ENCODE measurements around the gene UBE2D2. TPM values are rescaled to one million over a fixed set of nuclear protein-coding genes. Genes with fewer than 3 reads are reported as not detected.
A peak's percentile ranks its signal among the peaks of the same experiment; 100 is the strongest.

The UBE2D2 gene
- total and polyA plus RNA-seq, 2 of the 4 experiments (the other 2 are of a cell fraction): 26.9 to 35.7 TPM

DNA sequence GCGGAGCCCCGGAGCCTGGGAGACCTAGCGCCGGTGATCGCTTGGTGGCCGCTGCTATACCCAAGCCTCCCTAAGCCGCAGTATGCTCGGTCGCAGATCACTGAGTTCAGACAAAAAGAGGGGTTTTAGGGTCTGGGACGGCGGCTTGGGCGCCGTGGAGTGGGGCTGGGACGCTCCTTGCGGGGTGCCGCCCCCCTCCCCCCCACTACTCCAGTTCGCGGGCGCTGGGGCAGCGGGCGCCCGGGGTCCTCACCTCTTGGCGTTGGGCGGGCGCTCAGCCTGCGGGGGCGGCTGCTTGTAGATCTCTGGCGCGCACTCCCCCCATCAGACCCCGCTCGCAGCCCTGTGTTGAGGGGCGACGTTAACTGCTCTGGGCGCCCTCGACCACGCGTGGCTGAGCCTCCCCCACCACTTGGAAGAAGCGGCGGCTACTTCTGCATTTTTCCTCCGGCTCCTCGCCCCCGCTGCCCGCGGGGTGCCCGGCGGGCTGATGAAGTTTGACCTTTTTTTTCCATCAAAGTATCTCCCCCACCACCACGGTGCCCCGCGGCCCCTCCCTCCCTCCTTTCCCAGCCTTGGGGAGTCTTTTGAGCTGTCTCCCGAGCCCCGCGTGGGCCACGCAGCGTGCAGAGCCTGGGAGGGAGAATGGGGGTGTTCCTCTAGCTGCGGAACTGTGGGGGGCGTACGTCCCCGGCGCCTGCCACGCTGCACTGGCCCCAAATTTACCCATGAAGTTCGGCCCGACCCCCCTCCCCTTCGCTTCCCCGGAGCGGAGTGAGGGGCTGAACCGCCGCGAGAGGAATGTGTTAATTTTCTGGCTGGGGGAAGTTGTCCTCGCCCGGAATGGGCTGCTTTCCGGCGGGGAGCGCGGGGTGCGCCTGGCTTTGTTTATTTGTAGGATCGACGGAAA lies 88.2 kb downstream of the UBE2D2 start:
- Histone ChIP-seq H4K91ac (ENCODE audit: insufficient read depth, low read depth, low read length) (peak overlapping the region; percentile 51), H4K20me1 (ENCODE audit: insufficient read depth, low read length) (peaks cover 16% of the 10 kb centered on the region), H3K27ac (ENCODE audit: insufficient read depth, low read length) (peak overlapping the region; percentile 77), H4K5ac (ENCODE audit: low read depth, low read length) (no peak overlapping the region), H2BK120ac (ENCODE audit: low read depth, low read length) (no peak overlapping the region), H2BK15ac (ENCODE audit: low read depth, low read length) (no peak overlapping the region), H3K56ac (ENCODE audit: extremely low read depth, insufficient read depth, low read length) (peak overlapping the region; percentile 9; the same call in 1 of the 2 replicates), H3K36me3 (ENCODE audit: control insufficient read depth, insufficient read depth, low read length) (no peaks in the 10 kb centered on the region), H3K14ac (replicated peaks; ENCODE audit: low read depth, low read length) (peak overlapping the region; percentile 23; the same call in 1 of the 2 replicates), H3K9me3 (ENCODE audit: control insufficient read depth, insufficient read depth, low read length) (no peaks in the 10 kb centered on the region), H3K23ac (ENCODE audit: low read depth, low read length) (peak overlapping the region; percentile 73; the same call in 1 of the 2 replicates), H3K9ac (ENCODE audit: low read depth, low read length) (peak overlapping the region; percentile 77), H3K9me1 (ENCODE audit: insufficient read depth, low read length) (peaks cover 21% of the 10 kb centered on the region), H3K4me2 (ENCODE audit: low read depth, low read length) (peak overlapping the region; percentile 89), H3K79me1 (ENCODE audit: low read depth in 1 of 2, low read length in 2 of 2) (peaks cover 18 to 47% of the 10 kb centered on the region in 2 experiments; a peak in 3 of 4 replicates), H2AK5ac (ENCODE audit: low read depth, low read length) (no peak overlapping the region), H3K27me3 (ENCODE audit: control insufficient read depth, insufficient read depth, low read length) (peaks cover 4% of the 10 kb centered on the region; the same call in 1 of the 2 replicates), H3K18ac (ENCODE audit: low read depth, low read length) (no peak overlapping the region; the same call in 1 of the 2 replicates), H3K4me3 (ENCODE audit: insufficient read depth, low read depth, low read length) (peak overlapping the region; percentile 90), H4K8ac (ENCODE audit: low read depth in 2 of 2, low read length in 2 of 2) (peak overlapping the region in 1 of 2 experiments; percentile 42; a peak in 2 of 4 replicates), H3K4ac (ENCODE audit: low read depth, low read length) (peak overlapping the region; percentile 79), H2AFZ (replicated peaks; ENCODE audit: low read length, poor library complexity) (peak overlapping the region; percentile 85), H3K4me1 (ENCODE audit: control insufficient read depth, insufficient read depth, low read length) (peaks cover 25% of the 10 kb centered on the region), H2BK5ac (ENCODE audit: low read depth, low read length, poor library complexity, severe bottlenecking) (peak overlapping the region; percentile 27), H2AK9ac (replicated peaks; ENCODE audit: low read depth, low read length, poor library complexity) (peak overlapping the region; percentile 96), H2BK20ac (ENCODE audit: low read depth, low read length) (no peak overlapping the region)
- dilution Hi-C loops (cut with HindIII; ENCODE audit: low sequenced_read_pairs, unreplicated experiment): loop anchor here (25.0 kb wide), 1 partner anchor 113 kb away; no protein-coding TSS in a partner anchor
- TF ChIP-seq MXI1 (IDR thresholded peaks at IDR 0.05; ENCODE audit: borderline replicate concordance, low read depth, low read length) (no peak; the same call in 1 of the 2 replicates), MAZ (IDR thresholded peaks at IDR 0.05; ENCODE audit: borderline replicate concordance, low read depth, low read length) (no peak), RCOR1 (IDR thresholded peaks at IDR 0.05; ENCODE audit: insufficient replicate concordance, low read length) (no peak), CHD1 (IDR thresholded peaks at IDR 0.05; ENCODE audit: low read depth, low read length) (0 out of 2 replicates have a peak, but pooled peaks have one; percentile 33), MAFK (IDR thresholded peaks at IDR 0.05; ENCODE audit: low read depth, low read length) (no peak), CEBPB (IDR thresholded peaks at IDR 0.05; ENCODE audit: low read depth, low read length) (no peak), POLR2A (IDR thresholded peaks at IDR 0.05; ENCODE audit: low read depth, low read length) (0 out of 2 replicates have a peak, but pooled peaks have one; percentile 14), BHLHE40 (IDR thresholded peaks at IDR 0.05; ENCODE audit: low read depth, low read length) (no peak), RAD21 (IDR thresholded peaks at IDR 0.05; ENCODE audit: low read length) (no peak)
- TF ChIP-seq, protein P1, sequence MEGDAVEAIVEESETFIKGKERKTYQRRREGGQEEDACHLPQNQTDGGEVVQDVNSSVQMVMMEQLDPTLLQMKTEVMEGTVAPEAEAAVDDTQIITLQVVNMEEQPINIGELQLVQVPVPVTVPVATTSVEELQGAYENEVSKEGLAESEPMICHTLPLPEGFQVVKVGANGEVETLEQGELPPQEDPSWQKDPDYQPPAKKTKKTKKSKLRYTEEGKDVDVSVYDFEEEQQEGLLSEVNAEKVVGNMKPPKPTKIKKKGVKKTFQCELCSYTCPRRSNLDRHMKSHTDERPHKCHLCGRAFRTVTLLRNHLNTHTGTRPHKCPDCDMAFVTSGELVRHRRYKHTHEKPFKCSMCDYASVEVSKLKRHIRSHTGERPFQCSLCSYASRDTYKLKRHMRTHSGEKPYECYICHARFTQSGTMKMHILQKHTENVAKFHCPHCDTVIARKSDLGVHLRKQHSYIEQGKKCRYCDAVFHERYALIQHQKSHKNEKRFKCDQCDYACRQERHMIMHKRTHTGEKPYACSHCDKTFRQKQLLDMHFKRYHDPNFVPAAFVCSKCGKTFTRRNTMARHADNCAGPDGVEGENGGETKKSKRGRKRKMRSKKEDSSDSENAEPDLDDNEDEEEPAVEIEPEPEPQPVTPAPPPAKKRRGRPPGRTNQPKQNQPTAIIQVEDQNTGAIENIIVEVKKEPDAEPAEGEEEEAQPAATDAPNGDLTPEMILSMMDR (conservative IDR thresholded peaks at IDR 0.05; ENCODE audit: low read depth, low read length): 0 out of 2 replicates have a peak, but pooled peaks have one; percentile 2
- DNase-seq: no peak
- BruUV-seq (replicated peaks): no TSS peak
- intact Hi-C loops (cut with micrococcal nuclease): no loop called here
- 0% methylated on average over 1 of the region's 77 CpGs; no CpG with 5 or more reads in 1 of the 2 experiments for WGBS, 2 experiments (ENCODE audit: extremely low coverage in 2 of 2, insufficient read length in 1 of 2)
- ChIA-PET POLR2A (ENCODE audit: unreplicated experiment) (interaction anchor here (0.7 to 1.4 kb wide), 2 partner anchors 12 to 126 kb away, joined by 3 to 9 read pairs; no protein-coding TSS in a partner anchor), CTCF (interaction anchor here (1.0 to 3.0 kb wide), 3 partner anchors 13 to 116 kb away, joined by 4 to 11 read pairs (median 6); no protein-coding TSS in a partner anchor)
- peak; percentile 3; the same call in 1 of the 2 replicates for ATAC-seq (ENCODE audit: low read depth)
- in situ Hi-C loops (cut with MboI; ENCODE audit: low sequenced_read_pairs): loop anchor here (25.0 kb wide), 1 partner anchor 463 kb away; the partner anchor contains the start of gene PURA
